GM21619 (cell line): ENCODE measurements around the gene CYP4F12.

ENCODE experiments used
- ATAC-seq: cut with Tn5 transposase; IDR thresholded peaks from one replicate; pipeline ENCODE4 v1.9.1; 2021; ENCODE audit not compliant: unreplicated experiment

Gene CYP4F12

GRCh38 chr19:15672580-15673175 lies at the start of gene CYP4F12:
Gene CYP4F12 (plus strand): TSS chr19:15673087. CDS start chr19:15673530, 443 bp downstream.
- ATAC-seq = no peak

GRCh38 chr19:15623711-15624318 lies 49.1 kb upstream of the CYP4F12 start:
- no peak for ATAC-seq

GRCh38 chr19:15628236-15629002 lies 44.5 kb upstream of the CYP4F12 start:
- no peak for ATAC-seq

- no peak for ATAC-seq
These were observed 43.6 kb upstream of the CYP4F12 start for GRCh38 chr19:15629003-15629880.

GRCh38 chr19:15631817-15632216 lies 41.1 kb upstream of the CYP4F12 start:
- no peak for ATAC-seq

GRCh38 chr19:15633082-15633835 lies 39.6 kb upstream of the CYP4F12 start:
- ATAC-seq = no peak

- no peak for ATAC-seq
These were observed 38.8 kb upstream of the CYP4F12 start for GRCh38 chr19:15634105-15634504.

- ATAC-seq = no peak
These were observed 37.7 kb upstream of the CYP4F12 start for GRCh38 chr19:15635016-15635805.

GRCh38 chr19:15636026-15636425 lies 36.9 kb upstream of the CYP4F12 start:
- ATAC-seq = no peak

GRCh38 chr19:15639596-15639995 lies 33.3 kb upstream of the CYP4F12 start:
- no peak for ATAC-seq

- no peak for ATAC-seq
These were observed 32.5 kb upstream of the CYP4F12 start, which contains the start of gene CYP4F3 for GRCh38 chr19:15640294-15640903. Gene CYP4F3 (plus strand): TSS chr19:15640897. CDS start chr19:15641416, 519 bp downstream.

GRCh38 chr19:15640904-15641597 lies 31.8 kb upstream of the CYP4F12 start:
- ATAC-seq = no peak

- no peak for ATAC-seq
These were observed 30.9 kb upstream of the CYP4F12 start for GRCh38 chr19:15641901-15642491.

- ATAC-seq = no peak
These were observed 30.1 kb upstream of the CYP4F12 start for GRCh38 chr19:15642807-15643206.

- ATAC-seq = no peak
These were observed 29.5 kb upstream of the CYP4F12 start for GRCh38 chr19:15643387-15643786.

- no peak for ATAC-seq
These were observed 28.7 kb upstream of the CYP4F12 start for GRCh38 chr19:15644066-15644741.

GRCh38 chr19:15644816-15645215 lies 28.1 kb upstream of the CYP4F12 start:
- no peak for ATAC-seq

- ATAC-seq = no peak
These were observed 23.4 kb upstream of the CYP4F12 start for GRCh38 chr19:15649526-15649925.
